GM18868 (cell line): ENCODE measurements around the gene RAB14.
"Not testable (repeated sequence)": the region's sequence is repeated elsewhere in the genome, so short reads cannot be mapped to it uniquely, and the experiment has no call there.

Source experiments
- ATAC-seq: cut with Tn5 transposase; IDR thresholded peaks from one replicate; pipeline ENCODE4 v1.9.1; 2021; ENCODE audit warnings: mild to moderate bottlenecking, moderate library complexity; ENCODE audit not compliant: unreplicated experiment

RAB14 gene

GRCh38 chr9:121192959-121193640 is 8.6 kb downstream of the RAB14 start:
- no peak for ATAC-seq

GRCh38 chr9:121192518-121192917 is 9.2 kb downstream of the RAB14 start:
- ATAC-seq, result no peak

GRCh38 chr9:121191235-121191634 is 10.4 kb downstream of the RAB14 start:
- no peak for ATAC-seq

GRCh38 chr9:121189660-121190059 is 12.0 kb downstream of the RAB14 start:
- no peak for ATAC-seq

- ATAC-seq, result no peak
Measured at GRCh38 chr9:121189006-121189405, 12.7 kb downstream of the RAB14 start.

GRCh38 chr9:121187636-121188305 is 13.9 kb downstream of the RAB14 start:
- no peak for ATAC-seq

- ATAC-seq, result peak; percentile 24
Measured at GRCh38 chr9:121185774-121186403, 15.8 kb downstream of the RAB14 start.

- peak; percentile 42 for ATAC-seq
Measured at GRCh38 chr9:121185178-121185745, 16.4 kb downstream of the RAB14 start.

- ATAC-seq, result no peak
Measured at GRCh38 chr9:121184463-121184862, 17.2 kb downstream of the RAB14 start.

GRCh38 chr9:121183666-121184423 is 17.8 kb downstream of the RAB14 start:
- ATAC-seq, result no peak

GRCh38 chr9:121182989-121183388 is 18.7 kb downstream of the RAB14 start:
- ATAC-seq, result no peak

GRCh38 chr9:121182101-121182836 is 19.4 kb downstream of the RAB14 start:
- ATAC-seq, result no peak

- ATAC-seq, result no peak
Measured at GRCh38 chr9:121179930-121180681, 21.6 kb downstream of the RAB14 start.

- not testable (repeated sequence) for ATAC-seq
Measured at GRCh38 chr9:121179373-121179721, 22.3 kb downstream of the RAB14 start.

GRCh38 chr9:121178676-121179372 is 22.8 kb downstream of the RAB14 start:
- ATAC-seq, result no peak

GRCh38 chr9:121173501-121173900 is 28.2 kb downstream of the RAB14 start:
- ATAC-seq, result no peak

GRCh38 chr9:121172726-121173487 is 28.8 kb downstream of the RAB14 start:
- no peak for ATAC-seq

- ATAC-seq, result no peak
Measured at GRCh38 chr9:121171236-121171635, 30.4 kb downstream of the RAB14 start.
